Diencephalon (tissue), 1 donor: Measurements from ENCODE around the gene RFWD3. TPM values are rescaled to one million over a fixed set of nuclear protein-coding genes. Genes with fewer than 3 reads are reported as not detected.

ENCODE experiments used
- total RNA-seq: library from RNA; depleted of rRNA; stranded (reverse); fragments of >200 nt; gene quantifications from one replicate; pipeline ENCODE4 v1.2.3, GENCODE V29; 2014

Gene RFWD3, protein sequence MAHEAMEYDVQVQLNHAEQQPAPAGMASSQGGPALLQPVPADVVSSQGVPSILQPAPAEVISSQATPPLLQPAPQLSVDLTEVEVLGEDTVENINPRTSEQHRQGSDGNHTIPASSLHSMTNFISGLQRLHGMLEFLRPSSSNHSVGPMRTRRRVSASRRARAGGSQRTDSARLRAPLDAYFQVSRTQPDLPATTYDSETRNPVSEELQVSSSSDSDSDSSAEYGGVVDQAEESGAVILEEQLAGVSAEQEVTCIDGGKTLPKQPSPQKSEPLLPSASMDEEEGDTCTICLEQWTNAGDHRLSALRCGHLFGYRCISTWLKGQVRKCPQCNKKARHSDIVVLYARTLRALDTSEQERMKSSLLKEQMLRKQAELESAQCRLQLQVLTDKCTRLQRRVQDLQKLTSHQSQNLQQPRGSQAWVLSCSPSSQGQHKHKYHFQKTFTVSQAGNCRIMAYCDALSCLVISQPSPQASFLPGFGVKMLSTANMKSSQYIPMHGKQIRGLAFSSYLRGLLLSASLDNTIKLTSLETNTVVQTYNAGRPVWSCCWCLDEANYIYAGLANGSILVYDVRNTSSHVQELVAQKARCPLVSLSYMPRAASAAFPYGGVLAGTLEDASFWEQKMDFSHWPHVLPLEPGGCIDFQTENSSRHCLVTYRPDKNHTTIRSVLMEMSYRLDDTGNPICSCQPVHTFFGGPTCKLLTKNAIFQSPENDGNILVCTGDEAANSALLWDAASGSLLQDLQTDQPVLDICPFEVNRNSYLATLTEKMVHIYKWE
- 11.3 TPM for total RNA-seq

DNA sequence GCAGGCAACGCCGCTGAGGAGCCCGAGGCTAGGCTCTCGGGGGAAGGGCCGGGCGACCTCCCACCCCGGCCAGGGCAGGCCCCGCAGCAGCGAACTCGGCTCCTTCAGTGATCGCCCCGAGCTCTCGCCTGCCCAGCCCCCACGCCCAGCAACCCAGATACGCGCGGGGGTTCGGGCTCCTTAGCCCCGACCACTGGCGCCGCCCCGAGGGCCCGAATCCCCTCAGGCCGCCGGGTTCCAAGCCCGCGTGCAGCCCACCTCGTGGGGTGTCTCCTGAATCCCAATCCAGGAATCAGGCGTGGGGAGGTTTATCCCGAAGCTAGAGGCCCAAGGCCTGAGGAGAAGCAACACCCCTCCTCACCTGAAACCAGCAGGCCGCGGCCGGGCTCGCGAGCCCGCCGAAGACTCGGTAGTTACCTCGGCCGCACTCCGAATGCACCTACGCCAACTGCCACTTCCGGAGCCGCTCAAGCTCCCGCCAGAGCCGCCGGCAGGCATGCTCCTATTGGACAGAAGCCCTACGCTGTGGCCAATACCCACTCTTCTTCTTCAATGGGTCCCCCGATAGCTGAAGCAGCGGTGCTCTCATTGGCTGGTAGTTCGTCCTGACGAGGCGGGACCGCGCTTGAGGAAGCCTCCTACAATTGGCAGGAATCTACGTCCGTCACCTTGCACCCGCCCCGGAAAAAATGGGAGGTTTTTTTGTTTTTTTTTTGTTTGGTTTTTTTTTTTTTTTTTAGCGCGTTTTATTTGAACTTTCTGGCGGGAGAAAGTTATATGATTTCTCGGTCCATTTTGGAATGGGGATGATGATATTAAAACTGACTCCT lies at the start of gene RFWD3:
TSS of gene RFWD3 (minus strand) at position 453 of the 830 bp plus-strand sequence. CDS start 5,428 bp downstream, outside the sequence.

DNA sequence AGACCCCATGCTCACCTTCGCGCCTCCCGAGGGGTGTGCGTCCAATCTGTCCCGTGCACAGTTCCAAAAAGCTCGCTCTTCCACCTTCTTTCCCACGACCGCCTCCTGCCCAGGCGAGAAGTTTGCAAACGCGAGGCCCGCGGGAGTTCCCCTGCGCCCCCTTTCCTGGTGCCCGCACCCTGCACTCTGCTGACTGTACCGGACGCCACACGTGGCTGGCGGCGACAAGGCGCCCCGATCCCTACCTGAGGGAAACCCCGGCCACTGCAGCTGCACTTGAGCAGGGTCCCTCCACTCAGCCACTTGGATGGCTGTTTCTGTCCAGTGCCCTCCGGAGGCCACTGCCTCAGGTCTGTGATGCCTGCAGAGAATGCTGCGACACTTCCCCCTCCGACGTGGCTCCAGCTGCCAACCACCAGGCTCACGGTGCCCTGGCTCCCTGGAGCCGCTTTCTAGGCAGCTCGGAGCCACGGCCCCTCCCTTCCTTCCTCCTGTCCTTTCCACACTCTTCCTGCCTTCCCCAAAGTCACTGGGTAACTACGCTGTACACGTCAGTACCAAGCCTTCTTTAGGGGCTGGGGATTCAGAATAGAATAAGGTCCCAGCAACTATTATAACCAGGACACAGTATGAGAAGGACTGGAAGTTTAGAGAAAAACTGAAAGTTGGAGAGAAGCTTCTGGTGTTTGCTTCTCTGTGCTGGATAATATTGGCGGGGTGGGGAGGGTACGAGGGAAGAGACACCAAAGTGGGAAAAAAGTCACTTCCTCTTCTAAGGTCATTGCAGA lies 34.0 kb upstream of the RFWD3 start, which contains the start of gene MLKL:
TSS of gene MLKL (minus strand) at position 425 of the 788 bp plus-strand sequence. CDS start 5,105 bp downstream, outside the sequence.

DNA sequence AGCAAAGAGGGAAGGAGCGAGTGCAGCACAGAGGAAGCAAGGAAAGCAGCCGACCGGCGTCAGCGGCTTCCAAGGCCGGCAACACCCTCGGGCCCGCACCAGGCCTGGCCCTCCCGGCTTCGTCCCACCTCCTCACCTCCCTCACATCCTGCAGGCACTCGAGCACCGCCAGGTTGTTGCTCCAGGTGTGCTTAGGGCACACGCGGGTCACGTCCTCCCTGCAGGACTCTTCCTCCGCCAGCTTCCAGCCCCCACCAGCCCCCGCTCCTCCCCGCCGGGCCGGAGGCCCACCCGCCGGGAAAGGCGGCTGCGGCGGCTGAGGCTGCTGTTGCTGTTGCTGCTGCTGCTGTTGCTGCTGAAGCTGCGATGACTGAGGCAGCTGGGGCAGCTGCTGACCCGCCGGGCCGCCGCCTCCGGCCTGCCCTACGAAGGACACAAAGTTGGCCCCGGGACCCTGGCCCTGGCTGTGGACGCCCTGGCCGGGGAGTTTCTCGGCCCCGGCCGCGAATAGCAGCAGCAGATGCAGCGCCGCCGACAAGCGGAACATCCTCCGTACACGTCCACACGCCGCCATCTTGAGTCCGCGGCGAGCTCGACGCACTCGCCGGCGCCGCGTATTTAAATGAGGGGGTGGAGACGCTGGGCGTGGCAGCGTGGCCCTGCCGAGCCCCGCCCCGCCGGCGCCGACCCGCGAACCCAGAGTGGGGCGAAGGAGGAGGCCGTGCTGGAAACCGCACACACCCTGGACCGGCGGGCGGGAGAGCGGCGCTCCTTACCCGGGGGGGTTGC lies 60.0 kb downstream of the RFWD3 start, which contains the start of gene GLG1:
TSS of gene GLG1 (minus strand) at position 594 of the 789 bp plus-strand sequence. CDS start at position 574, 20 bp downstream.

Other genes with a start within 250 kb of the RFWD3 start
- gene CLEC18B, start 245.4 kb downstream of the RFWD3 start, total RNA-seq: 2.3 TPM
- 118 TPM for gene GLG1, start 59.8 kb downstream of the RFWD3 start, total RNA-seq
- 1.6 TPM for gene MLKL, start 34.0 kb upstream of the RFWD3 start, total RNA-seq
- gene FA2H, start 107.9 kb upstream of the RFWD3 start, total RNA-seq: 0.23 TPM